Effector CD8-positive, alpha-beta T cell (primary cell): ENCODE data around the gene PPP2R2C.

Source experiments
- DNase-seq: peaks from one replicate; lab custom pipeline; 2025; lab: John Stamatoyannopoulos, UW

PPP2R2C gene

DNA sequence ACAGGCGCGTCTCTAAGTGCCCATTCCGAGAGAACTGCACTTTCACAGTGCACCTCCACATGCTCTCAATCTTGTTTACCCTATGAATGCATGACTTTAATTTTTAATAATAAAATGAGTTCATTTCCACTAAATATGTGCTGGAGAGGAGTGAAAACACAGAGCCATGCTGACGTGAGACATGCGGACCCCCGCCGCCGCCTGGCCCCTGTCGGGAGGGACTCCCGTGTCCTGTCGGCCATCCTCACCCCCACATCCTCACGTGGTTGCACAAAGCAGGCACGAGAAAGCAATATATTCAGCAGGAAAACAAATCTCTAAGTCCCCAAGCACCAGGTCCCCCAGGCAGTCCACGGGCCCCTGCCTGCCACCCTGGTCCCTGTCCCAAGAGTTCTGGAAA lies 23.1 kb downstream of the PPP2R2C start:
- no peak for DNase-seq

DNA sequence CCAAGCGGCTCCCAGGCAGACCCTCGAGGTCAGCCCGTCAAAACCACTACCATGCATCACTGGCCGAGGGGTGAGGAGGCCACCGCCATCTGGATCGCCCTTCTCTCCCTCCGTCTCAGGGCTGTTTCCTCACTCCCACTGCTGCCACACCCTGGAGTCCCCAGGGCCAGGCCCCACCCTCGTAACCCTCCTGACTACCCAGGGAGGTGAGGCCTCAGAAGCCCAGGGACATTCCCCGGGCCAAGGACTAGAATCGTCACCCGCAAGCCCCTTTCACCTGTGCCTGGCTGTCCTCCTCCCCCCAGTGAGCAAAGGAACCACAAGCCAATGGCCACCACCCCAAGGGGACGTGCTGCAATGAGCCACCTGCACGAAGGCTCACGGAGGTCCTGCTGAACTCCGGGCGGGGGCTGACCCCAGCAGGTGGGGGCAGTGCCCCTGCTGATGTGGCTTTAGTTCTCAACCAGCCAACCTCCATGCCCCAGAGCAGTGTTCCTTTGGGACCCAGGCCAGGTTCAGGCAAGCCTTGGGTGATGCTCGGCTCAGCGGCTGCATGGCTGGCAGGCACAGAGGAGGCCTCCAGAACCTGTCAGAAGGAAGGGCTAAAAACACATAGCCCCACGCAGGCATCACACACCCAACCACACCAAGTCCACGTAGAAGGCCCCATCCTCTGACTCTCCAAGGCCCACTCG lies 23.8 kb downstream of the PPP2R2C start:
- no peak for DNase-seq

GRCh38 chr4:6447672-6448171 lies 24.7 kb downstream of the PPP2R2C start:
- no peak for DNase-seq

DNA sequence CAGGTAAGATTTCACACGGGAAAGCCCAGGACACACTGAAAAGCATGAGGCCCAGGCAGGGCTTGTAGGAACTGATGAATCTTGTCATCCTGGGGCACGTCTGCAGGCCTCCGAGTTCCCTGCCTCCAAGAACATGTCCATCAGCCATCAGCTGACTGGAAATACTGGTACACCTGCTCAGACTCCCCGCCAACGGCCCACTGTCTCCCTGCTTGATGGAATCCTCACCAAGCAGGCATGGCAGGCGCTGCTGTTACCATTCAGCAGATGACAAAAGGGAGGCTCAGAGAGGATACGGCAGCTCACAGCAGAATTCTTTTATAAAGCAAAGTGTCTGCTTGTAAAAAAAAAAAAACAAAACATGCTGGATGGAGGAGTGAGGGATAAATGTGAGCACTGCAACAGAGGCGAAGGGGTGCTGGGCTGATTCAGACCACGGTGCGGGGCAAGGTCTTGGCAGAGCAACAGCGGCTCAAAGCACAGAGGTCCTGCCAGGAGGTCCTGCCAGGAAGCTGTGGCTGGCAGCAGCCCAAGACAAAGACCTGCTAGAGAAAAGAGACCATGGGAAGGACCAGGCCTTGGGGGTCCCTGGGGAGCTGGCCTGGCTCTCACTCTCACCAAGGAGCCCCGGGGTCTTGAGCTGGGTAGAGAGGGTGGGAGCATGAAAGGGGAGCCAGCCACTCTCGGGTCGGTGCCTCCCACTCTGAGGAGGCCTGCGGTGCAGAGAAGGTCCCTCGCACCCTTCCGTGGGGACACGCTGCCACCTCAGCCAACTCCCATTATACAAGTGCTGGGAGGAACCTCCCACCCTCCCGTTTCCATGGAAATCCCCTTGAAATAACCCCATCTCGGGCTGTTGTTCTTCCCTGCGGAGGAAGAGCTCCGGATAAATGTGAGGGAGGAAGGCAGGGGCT lies 25.6 kb downstream of the PPP2R2C start:
- DNase-seq, result no peak

DNA sequence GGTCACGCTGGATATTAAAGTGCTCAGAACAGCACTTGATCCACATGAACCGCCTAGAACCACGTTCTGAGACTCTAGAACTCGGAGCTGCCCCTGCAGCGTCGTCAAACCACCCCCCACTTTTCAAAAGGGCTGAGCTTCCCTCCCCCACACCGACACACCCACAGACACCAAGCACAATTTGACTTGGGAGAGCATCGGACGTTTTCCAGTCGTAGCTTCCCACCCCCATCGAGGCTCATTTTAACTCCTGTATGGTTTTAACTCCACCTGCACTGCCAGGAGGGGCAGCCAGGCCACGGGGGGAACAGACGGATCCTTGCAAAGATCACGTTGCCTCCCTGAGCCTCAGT lies 26.3 kb downstream of the PPP2R2C start:
- no peak for DNase-seq

- no peak for DNase-seq
Observed at GRCh38 chr4:6445403-6446129, 26.8 kb downstream of the PPP2R2C start.

DNA sequence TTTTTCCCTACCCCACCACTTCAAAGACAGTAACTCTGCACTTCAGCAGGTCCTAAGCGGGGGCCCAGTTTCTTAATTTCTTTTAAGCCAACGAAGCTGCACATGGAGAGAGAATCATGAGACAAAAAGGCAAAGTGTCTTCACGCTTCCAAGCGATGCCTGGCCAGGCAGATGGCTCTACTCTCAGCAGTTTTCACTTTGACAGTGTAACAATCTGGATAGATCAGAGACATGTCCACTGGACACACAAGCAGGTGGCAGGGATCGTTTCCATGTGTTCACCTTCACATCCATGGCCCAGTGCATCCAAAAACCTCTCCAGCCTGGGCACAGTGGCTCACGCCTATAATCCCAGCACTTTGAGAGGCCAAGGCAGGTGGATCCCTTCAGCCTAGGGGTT lies 27.8 kb downstream of the PPP2R2C start:
- no peak for DNase-seq

- DNase-seq, result no peak
Observed at GRCh38 chr4:6443035-6444023, 29.1 kb downstream of the PPP2R2C start.

DNA sequence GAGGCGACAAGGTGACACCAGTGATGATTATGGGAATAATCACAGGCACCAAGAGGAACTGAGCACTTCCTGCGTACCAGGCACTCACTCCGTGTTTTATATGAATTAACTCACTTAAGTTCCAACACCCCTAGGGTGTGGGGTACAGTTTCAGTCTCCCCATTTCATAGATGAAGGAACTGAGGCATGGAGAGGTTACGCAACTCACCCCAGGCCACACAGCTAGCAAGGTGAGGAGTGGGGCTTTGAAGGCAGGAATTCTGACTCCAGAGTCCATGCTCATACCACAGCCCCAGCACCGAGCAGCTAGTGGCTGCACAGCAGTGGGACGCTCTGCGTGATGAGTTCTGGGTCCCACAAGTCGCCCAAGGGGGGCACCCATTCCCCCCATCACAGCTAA lies 29.9 kb downstream of the PPP2R2C start:
- DNase-seq, result no peak

DNA sequence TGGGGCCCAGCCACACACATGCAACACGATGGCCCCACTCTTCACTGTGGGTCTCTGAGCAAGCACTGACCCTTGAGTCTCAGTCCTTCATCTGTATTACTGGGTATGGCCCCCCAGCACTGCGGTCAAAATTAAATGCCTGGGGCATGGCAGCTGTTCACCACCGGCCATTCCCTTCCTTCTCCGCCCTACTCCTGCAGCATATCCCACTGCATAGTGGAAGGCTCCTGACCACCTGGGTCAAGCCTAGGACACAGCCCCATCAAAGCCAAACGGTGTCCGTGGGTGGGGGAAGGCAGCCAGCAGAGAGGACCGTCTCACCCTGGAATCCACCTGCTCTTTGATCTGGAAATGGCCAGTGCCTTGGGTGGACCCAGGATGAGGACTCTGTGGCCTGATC lies 30.7 kb downstream of the PPP2R2C start:
- no peak for DNase-seq

GRCh38 chr4:6441202-6441582 lies 31.2 kb downstream of the PPP2R2C start:
- DNase-seq, result no peak

DNA sequence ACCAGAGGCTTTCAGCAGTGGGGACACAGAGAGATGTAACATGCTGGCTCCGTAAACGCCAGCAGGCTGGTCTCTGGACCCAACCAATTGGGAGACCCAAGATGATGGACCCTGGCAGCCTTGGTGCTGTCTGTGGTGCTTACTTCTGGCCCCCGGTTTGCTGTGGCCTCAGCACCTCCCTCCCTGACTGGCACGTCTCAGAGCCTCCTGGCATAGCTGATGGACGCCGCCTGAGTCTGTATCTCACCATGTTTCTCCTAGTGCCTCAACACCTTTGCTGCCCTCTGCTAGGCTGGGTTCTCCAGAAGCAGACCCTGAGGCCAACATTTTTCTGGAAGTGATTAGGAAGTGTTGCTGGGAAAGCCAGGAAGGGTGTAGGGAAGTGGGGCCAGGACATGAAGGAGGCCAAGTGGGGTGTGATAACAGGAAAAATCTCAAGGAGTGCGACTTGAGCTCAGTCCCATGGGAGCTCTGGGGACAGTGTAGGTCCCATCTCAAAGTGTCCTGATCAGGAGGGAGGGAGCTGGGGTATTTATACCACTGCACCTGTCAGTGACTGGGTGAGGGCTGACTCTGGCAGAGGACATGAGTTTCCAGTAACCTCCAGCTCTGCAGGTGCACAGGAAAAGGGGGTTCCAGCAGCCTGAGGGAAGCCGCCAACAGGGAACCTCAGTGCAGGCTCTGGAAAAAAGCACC lies 31.8 kb downstream of the PPP2R2C start:
- DNase-seq, result no peak

DNA sequence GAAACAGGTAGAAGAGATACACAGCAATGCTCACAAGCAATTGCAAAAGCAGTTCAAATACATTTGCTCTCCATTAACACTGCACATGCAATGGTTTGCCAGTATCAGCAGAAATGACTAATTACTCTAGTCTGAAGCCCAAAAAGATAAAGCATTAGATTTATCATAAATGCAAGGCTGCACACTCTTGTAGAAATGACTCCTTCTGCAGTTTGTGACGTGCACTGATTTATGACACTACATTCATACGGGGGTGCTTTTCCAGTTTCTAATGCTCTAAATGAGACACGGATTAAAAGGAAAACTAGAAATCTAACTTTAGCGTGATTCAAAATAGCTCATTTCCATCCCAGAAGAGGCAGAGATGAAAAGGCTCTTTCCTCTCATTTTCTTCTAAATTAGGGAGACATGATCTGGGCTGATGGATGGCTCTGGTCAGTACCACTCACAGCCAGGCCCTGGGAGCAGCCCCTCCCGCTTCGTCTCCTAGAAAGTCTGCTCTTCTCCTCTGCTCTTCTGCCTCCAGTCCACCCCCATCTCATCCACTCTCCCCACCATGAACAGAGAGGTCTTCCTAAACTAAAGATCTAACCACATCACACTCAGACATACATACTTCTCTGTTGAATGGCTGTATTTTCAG lies 33.2 kb downstream of the PPP2R2C start:
- DNase-seq, result no peak

DNA sequence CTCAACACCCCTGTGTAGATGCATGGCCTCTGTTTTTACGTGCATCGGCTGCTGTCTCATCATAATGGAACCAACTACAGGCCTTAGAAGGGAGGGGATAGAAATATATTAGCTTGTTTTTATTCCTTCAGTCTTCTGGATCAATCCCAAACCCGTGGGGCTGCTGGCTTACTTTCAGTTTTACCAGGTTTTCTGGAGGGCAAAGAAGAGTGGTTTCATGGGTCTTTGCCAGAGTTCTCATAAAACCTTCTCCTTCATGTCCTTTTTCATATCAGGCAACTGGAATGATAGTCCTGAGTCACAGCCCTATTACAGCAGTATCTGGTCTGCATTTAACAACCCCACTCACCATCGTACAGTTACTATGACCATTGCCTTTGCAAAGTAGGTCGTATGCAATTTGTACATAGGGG lies 34.6 kb downstream of the PPP2R2C start:
- DNase-seq, result no peak

DNA sequence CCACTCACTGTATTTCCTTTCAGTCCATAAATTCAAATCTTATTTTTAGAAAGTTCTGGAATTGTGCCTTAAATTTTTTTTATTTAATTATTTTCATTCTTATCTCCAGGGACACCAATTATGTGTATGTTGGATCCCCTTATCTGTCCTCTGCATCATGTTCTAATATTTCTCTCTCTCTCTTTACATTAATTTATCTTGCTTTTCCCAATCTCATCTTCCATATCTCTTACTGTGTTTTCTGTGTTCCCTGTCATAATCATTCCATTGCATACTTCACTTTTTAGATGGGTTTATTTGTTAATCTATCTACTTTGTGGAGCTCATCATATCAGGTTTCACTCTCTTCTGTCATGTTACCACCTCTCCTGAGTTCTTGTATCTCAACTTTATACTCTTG lies 37.4 kb downstream of the PPP2R2C start:
- DNase-seq, result no peak

GRCh38 chr4:6430927-6431326 lies 41.5 kb downstream of the PPP2R2C start:
- DNase-seq, result no peak

DNA sequence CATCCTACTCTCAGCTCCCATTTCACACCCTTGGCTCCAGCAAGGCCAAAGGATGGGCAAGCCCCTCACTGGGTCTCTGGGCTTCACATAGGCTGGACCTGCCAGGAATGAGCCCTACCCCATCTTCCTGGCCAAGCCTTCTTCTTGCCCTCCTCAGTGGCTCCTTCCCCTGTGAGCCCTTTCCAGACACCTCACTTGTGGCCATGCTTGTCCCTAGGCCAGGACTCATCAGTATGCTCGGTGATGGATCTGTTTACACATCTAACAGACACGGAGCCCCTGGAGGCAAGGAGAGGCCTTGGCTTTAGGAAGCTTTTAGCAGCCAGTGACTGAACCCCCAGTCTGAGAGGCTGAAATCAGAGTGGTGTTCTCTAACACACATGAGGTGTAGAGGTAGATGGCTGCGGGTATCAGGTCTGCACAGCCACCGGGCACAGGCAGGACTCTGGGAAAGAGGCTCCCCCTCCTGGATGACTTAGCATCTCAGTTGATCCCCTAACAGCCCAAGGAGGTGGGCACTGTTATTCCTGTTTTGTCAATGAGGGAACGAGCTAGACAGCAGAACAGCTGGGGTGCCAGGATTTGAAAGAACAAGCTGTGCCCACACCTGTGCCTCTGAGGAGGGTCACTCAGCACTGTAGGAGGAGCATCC lies 44.8 kb downstream of the PPP2R2C start:
- no peak for DNase-seq

DNA sequence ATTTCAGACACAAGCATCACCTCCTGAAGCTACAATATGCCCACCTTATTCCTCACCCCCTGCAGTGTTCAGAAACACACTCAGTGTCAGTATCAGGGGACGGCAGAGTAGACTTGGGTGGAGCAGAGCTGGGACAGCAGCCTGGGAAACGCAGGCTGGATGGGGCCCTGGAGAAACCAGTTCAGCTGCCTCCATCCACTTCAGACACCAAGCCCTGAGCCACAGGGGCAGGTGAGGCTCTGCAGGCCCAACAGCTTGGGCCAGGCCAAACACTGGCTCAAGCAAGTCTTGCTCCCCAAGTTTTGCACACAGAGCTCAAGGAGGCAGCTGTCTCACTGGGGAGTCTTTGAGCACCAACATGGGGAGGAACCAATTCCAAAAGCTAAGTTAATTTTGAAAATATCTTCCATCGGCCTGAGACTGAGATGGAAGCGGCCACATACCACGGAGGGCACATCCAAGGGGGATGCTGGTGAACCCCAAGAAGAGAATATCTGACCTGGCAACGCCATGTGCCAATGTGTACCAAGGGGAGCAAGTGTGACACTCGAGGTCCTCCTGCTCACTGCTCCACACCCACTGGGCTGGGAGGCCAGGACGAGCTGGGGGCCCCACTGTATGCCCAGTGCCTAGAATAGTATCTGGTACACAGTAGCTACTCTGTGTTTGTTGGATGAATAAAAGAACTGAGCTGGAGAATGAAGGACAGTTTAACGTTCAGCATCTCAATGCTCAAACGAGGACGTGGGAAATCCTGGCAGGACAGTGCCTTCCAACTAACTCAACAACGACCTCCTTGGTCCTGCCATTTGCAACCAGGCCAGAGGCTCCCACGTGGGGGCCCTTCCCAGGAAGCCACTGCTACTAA lies 45.6 kb downstream of the PPP2R2C start:
- no peak for DNase-seq

GRCh38 chr4:6425911-6426310 lies 46.5 kb downstream of the PPP2R2C start:
- no peak for DNase-seq
